Measurements from ENCODE around the gene LZTR1.

LZTR1 gene

DNA sequence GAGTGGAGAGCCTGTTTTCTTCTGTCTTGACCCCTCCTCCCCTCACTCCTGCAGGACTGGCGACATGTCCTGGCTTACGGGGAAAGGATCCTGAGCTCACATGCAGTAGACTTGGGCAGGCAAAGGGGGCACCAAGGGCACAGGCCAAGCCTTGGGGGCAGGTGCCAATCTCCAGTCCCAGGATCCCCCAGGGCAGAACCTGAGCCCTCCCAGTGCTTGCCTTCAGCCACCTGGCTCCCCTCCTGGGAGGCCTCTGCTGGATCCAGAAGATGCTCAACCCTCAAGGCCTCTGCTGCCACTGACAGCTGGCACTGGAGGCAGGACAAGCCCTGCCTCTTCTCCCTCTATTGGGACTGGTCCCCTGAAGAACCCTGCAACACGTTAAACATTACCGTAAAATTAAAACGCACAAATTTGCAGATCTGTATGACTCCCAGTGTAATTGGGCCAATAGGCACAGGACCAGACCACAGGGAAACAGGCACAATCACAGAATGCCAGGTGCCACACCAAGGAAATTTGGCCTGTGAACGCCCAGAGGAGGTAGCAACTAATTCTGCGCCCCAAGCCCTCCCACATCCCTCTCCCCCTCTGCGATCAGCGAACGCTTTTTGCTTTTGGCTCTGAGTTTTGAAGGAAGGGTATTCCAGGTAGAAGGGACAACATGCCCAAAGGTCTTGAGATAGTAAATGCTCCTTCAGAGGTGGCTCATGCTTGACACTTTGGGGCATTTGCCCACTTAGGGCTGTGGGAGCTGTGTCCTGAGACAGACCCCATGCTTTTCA lies 967 bp upstream of the LZTR1 start:
- no peak for DNase-seq (ENCODE audit: low read depth)

DNA sequence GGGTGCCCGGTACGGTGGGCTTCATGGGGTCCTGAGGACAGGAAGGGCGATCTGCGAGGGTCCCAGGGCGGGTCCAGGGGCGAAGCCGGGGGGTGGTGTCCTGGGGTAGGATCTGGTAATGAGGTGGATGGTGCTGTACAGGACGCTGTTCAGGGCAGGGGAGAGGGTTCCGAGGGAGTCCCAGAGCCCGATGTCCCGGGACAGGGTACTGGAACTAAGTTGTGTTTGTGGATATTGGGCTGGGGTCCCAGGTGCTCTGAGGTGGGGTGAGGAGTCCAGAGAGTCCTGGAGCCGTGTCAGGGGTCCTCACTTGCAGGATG lies 426 bp downstream of the LZTR1 start:
- DNase-seq (ENCODE audit: low read depth) = no peak

DNA sequence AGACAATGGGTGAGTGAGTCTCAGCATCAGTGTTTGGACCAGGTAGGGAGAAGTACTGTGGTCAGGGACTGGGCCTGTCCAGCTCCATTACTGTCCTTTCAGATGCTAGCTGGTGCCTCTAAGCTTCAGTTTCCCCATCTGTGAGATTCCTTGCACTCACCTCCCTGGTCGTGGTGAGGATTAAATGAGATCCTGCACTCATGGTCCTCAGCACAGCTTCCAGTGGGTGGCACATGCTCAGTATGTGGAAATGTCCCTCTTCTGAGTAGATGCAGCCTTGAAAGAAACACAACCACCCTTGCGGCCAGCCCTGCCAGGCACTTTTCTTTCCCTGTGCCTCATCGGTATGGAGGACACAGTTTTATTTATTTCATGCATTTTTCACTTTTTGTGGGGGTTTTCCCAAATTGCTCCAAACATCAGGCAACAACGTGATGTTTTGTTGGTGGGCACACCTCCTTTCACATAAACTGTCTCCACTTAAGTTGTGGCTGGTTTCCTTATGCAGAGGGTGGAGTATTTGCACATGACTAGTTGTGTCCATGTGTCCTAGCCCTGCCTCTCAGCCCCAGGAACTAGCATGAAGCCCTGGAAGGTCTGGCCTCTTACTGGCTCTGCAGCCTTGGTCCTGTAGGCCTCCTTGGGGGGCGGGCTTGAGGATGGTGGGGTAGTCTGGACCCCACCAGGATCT lies 1.1 kb downstream of the LZTR1 start:
- DNase-seq (ENCODE audit: low read depth) = no peak

DNA sequence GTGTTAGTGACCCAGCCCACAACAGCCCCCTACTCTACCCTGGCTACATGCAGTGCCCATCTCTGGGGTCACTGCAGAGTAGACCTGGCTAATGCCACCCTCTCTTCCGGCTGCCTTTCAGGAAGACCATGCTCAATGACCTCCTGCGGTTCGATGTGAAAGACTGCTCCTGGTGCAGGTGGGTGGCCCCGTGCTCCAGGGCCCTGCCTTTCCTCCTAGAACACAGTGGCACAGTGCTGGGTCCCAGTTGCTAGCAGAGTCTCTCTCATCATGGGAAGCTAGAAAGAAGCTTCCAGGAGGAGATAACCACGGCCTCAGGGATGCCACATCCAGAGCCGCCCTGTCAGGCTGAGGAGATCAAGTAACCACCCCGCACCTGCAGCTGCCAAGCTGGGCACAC lies 3.6 kb downstream of the LZTR1 start:
- DNase-seq (ENCODE audit: low read depth) = no peak

DNA sequence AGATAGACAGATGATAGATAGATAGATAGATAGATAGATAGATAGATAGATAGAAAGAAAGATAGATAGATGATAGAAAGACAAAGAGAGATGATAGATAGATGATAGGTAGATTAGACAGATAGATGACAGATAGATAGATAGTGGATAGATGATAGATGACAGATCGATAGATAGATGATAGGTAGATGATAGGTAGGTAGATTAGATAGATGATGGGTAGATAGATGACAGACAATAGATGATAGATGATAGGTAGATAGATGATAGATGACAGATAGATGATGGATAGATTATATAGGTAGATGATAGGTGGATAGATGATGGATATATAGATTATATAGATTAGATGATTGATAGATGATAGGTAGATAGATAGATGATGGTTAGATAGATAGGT lies 4.3 kb downstream of the LZTR1 start:
- DNase-seq (ENCODE audit: low read depth) = no peak

DNA sequence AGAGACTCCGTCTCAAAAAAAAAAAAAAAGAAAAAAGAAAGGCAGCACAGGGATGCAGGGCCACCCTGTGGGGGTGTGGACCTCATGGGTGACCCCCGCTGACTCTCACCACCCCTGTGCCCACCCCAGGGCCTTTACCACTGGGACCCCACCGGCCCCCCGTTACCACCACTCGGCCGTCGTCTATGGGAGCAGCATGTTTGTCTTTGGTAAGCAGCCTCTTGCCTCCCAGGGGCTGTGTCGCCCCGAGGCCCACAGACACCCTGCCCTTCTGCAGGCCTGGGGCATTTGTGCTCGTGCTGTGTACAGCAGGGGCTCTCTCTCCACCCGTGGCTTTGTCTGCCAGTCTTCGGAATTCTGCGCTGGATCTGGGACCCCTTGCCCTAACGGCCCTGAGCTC lies 5.3 kb downstream of the LZTR1 start:
- no peak for DNase-seq (ENCODE audit: low read depth)

DNA sequence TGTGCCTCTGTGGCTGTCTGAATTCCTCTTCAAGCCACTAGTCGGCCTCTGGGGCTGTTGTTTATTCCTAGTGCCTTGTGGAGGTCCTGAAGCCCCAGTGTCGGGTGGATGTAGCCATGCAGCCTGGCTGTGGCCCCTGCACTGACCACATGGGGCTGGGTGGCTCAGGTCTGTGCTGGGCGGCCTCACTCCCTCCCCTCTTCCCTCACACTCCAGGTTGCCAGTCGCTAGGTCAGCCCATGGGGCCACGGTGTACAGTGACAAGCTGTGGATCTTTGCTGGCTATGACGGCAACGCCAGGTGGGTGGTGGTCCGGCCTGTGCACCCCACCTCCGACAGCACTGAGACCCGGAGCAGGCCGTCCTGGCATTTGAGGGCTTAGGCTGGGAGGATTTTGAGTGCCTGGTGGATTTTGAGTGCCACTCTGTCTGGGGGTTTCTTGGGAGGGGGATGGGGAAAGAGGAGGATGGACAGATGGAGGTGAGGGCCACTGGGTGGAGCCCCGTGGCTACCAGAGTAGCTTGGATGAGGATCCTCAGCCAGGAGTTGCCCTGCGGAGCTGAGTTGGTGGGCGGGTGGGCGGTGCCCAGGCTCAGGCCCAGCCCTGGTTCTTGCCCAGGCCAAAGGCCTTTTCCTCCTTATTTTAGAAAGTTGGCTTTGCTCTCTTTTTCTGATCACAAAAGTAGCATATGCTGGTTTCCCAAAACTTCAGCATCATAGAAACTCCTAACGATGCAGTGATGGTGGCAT lies 6.7 kb downstream of the LZTR1 start:
- DNase-seq (ENCODE audit: low read depth) = no peak

DNA sequence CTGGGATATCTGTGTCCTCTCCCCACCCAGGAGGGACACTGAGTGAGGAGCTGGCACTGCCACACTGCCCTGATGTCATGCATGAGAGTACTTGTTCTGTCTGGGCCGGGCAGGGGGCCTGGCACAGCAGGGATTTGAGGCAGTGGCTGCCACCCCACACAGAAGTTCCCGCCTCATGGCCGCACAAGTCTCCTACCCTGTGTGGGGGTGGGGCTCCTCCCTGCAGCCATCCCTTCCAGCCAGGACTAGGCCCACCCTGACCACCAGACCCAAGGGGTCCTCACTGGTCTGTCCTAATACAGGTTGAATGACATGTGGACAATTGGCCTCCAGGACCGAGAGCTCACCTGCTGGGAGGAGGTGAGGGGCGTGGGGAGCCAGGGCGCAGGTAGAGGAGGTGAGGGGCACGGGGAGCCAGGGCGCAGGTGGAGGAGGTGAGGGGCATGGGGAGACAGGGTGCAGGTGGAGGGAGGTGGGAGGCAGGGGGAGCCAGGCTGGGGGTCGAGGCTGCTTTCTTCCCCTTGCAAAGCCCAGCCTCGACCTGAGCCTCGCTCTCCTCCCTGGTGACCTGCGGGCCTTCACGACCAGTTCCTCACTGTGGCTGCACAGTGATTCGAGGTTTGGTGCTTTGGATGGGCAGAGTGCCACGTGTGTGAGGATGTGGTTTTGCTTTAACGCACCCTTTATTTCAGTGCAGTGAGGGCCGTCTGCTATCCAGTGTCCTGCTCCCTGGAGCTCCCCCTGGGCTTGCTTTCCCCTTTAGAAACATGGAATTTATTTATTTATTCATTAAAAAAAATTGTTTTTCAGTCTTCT lies 7.4 kb downstream of the LZTR1 start:
- DNase-seq (ENCODE audit: low read depth) = no peak

DNA sequence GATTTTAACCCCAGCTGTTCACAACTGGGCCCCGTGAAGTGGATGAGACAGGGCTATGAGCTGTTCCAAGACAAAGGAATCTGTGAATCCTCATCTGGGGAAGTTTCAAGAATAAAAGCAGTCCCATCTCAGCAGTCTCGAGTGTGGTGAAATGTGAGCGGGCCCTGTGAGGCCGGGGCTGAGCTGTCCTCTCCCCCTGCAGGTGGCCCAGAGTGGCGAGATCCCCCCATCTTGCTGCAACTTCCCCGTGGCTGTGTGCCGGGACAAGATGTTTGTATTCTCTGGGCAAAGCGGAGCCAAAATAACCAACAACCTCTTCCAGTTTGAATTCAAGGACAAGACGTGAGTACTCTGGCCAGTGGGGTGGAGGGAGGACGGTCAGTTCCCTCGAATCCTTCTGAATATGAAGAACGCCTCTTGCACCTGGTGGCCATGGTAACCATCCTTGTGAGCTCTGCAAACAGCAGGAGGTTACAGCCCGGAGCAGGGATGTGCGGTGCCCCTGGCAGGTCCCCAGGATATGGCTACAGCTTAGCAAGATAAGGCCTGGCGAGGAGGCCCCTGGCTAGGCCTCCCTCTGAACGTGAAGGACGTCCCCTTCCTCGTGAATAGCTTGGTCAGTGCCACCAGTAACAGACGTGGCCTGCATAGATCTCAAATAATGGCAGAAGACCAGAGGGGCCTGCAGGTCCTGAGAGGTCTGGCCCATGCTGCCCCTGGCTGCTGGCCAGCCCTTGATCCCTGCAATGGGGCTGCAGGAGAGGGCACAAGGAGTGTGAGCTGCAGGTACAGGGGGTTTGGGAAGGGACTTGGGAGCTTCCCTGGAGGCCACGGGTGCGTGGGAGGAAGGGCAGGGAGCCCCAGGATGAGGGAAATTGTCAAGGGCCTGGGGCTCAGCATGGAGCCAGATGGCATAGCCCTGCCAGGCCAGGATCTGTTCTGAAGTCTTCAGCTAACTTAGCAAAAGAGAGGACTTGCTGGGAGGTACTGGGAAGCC lies 8.4 kb downstream of the LZTR1 start:
- no peak for DNase-seq (ENCODE audit: low read depth)

DNA sequence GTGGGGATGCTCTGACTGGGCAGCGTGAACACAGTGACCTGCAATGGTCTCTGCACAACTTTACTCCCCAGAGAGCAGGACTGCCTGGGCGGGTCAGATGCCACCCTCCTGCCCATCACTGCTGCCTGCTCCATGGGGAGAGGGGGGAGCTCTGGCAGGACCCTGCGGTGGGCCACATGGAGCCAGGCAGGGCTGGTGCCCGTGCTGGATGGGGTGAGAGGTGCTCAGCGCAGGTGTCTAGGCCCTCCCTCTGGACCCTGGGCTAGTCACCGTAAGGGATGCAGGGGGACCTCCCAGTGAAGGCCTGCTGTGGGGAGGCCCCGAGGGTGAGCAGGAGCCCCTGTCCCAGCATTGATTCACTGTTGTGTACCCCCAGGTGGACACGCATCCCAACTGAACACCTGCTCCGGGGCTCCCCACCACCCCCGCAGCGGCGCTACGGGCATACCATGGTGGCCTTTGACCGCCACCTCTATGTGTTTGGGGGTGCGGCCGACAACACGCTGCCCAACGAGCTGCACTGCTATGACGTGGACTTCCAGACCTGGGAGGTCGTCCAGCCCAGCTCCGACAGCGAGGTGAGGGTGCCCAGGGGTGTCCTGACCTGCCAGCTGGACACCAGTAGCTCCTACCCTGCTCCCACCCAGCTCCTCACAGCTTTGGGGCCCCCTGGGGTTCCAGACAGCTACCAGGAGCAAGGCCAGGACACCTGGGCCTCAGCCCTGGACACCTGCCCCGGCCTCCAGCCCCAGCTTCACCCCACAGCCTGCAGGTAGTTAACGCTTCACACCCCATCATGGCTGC lies 9.4 kb downstream of the LZTR1 start:
- no peak for DNase-seq (ENCODE audit: low read depth)

DNA sequence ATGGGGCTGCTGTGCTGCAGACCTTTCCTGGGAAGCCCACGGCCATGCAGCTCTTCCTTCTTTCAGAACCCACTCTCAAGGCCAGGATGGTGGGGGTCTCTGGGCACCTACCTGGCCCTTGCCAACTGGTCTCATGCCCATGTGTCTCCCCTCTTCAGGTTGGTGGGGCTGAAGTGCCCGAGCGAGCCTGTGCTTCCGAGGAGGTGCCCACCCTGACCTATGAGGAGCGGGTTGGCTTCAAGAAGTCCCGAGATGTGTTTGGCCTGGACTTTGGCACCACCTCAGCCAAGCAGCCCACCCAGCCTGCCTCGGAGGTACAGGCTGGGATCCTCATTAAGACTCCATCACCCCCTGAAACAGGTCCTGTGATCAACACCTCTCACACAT lies 10.0 kb downstream of the LZTR1 start:
- no peak for DNase-seq (ENCODE audit: low read depth)

DNA sequence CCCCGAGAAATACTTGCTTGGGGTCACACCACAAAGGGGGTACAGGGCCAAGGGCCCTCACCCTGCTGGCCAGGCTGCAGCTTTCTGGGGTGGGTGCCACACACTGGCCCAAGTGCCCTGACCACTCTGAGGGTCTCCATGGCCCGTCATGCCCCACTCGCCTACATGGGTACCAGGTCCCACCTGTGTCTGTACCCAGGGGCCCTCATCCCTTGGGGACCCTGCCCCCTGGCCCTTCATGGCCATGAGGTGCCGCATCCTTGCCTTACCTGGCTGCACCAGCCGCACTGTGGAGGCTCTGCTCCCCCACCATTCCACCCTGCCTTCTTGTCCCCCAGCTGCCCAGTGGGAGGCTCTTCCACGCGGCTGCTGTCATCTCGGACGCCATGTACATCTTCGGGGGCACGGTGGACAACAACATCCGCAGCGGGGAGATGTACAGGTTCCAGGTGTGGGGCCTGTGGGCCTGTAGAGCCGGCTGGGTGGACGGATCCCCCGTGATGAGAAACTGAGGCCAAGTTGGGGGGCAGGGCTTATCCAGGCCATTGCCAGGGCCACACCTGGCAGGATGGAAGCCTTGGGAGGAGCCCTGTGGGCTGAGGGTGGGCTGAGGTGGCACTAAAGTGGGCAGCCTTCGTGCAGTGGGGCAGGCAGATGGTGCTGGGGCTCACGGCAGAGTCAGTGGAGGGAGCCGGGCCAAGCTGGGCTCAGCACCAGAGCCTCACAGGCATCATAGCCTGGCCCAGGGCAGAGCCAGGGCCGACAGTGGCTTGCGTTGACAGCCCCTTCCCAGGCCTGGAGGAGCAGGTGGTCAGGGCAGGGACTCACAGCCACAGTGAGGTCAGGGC lies 10.6 kb downstream of the LZTR1 start:
- no peak for DNase-seq (ENCODE audit: low read depth)

DNA sequence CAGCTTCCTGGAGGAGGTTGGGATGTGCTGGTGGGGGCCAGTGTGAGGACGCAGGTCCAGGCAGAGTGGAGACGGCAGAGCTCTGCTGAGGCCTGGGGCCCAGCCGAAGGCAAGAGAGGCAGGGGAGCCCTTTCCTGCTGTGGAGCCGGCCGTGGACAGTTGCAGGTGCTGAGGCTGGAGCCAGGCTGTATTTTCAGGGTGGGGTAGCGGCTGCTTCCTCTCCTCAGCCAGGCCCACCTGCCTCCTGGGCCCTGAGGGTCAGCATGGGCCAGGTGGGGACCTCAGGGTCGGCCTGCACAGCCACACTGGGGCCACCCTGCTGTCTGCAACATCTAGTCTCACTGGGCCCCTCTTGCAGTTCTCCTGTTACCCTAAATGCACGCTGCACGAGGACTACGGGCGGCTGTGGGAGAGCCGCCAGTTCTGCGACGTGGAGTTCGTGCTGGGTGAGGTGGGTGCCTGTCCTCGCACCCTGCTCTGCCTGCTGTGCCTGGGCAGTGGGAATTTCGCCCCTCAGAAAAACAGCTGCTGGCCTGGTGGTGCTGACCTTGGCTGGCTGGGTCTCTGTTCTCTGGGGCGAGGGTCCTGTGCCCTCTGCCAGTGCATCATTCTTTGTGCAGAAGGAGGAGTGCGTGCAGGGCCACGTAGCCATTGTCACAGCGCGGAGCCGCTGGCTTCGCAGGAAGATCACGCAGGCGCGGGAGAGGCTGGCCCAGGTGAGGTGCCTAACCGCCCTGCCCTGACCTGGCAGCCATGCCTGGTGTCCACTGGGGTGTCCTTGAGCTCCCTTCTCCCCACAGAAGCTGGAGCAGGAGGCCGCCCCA lies 11.4 kb downstream of the LZTR1 start:
- DNase-seq (ENCODE audit: low read depth) = no peak

DNA sequence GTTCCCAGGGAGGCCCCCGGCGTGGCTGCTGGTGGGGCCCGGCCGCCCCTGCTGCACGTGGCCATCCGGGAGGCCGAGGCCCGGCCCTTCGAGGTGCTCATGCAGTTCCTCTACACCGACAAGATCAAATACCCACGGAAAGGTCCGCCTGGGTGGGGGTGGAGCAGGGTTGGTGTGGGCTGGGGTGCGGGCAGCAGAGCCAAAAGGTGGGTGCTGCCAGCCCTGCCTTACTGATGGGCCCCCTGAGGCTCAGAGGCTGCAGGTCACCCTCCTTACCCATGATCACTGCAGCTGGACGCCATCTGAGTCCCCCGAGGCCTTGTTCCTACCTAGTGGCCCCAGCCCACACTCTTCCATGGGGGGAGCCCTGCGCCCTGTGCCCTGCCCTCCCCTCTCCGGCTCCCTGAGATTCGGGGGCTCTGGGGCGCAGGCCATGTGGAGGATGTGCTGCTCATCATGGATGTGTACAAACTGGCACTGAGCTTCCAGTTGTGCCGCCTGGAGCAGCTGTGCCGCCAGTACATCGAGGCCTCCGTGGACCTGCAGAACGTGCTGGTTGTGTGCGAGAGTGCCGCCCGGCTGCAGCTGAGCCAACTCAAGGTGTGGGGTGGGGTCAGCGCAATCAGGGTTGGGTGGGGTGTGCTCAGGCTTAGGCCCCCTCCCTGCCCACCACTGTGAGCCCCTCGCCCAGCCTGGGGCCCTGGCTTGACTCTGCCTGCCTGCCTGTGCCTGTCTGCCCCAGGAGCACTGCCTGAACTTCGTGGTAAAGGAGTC lies 12.2 kb downstream of the LZTR1 start:
- no peak for DNase-seq (ENCODE audit: low read depth)

DNA sequence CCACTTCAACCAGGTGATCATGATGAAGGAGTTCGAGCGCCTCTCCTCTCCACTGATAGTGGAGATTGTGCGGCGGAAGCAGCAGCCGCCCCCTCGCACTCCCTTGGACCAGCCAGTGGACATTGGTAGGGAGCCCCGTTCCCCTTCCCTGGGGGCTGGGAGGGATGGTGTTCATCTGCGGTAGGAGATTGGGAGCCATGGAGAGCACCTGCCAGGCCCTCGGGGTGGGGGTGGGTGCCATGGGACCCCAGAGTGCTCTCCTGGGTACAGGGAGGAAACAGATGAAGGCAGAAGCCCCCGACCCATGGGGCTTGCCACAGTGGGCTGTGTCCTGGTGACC lies 12.8 kb downstream of the LZTR1 start:
- no peak for DNase-seq (ENCODE audit: low read depth)

DNA sequence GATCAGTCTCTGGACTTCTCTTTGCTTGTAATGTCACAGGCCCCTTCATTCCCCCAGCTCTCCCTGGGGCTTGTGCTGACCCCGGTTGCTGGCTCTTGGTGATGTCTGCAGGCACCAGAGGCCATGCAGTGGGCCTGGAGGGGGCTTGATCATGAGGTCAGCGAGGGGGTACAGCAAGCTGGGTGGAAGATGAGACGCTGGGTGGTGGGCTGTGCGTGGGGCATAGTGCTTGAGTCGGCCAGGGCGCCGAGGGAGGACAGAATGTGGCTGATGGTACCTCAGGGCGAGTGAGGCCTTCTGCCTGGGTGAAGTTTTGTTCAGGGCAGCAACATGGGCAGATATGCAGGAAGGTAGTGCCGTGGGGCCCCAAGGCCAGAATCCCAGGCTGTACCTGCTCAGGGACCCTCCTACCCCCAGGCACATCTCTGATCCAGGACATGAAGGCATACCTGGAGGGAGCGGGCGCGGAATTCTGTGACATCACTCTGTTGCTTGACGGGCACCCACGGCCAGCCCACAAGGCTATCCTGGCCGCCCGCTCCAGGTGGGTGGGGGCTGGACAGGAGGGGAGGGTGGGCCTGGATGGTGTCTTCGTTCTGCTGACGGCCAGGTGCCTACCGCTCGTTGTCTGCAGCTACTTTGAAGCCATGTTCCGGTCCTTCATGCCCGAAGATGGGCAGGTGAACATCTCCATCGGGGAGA lies 13.4 kb downstream of the LZTR1 start:
- no peak for DNase-seq (ENCODE audit: low read depth)

DNA sequence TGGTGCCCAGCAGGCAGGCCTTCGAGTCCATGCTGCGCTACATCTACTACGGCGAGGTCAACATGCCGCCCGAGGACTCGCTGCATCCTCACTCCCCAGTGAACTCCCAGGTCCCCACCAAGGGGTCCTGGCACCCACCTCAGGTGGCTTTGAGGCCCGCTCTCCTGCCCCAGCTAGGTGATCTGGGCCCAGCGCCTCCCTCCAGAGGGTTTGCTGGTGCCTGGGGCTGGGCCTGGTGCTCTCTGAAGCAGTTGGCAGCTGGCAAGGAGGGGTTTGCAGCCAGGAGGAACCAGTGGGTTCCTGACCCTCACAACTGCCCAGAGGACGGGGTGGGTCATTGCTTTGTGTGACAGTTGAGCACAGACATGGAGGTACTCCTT lies 13.9 kb downstream of the LZTR1 start:
- no peak for DNase-seq (ENCODE audit: low read depth)
